ENCODE measurements around the gene CHRNA5.

CHRNA5 gene

GRCh38 chr15:78533331-78533730 is 32.0 kb upstream of the CHRNA5 start:
- Histone ChIP-seq H2BK15ac (ENCODE audit: low read length) (no peak overlapping the region), H3K27me3 (ENCODE audit: control insufficient read depth in 3 of 3, insufficient read depth in 3 of 3, low read depth in 1 of 3, low read length in 3 of 3) (no peaks in the 10 kb centered on the region), H3K27ac (replicated peaks; ENCODE audit: low read length) (no peak overlapping the region), H3K18ac (ENCODE audit: low read length) (no peak overlapping the region), H2AK5ac (ENCODE audit: low read depth, low read length) (no peak overlapping the region), H3K9ac (ENCODE audit: low read depth, low read length, poor library complexity) (no peak overlapping the region), H3K23ac (ENCODE audit: low read depth, low read length, poor library complexity) (no peak overlapping the region), H2AFZ (ENCODE audit: low read length) (peak overlapping the region; percentile 56), H3K4ac (ENCODE audit: low read length) (no peak overlapping the region), H3K4me3 (ENCODE audit: low read length in 2 of 2) (no peak overlapping the region), H4K91ac (ENCODE audit: low read depth, low read length, poor library complexity) (no peak overlapping the region), H3K79me1 (ENCODE audit: low read depth, low read length) (no peaks in the 10 kb centered on the region), H2BK12ac (ENCODE audit: low read length) (no peak overlapping the region), H3K36me3 (replicated peaks in 1 of 2; ENCODE audit: control insufficient read depth in 2 of 2, insufficient read depth in 2 of 2, low read length in 2 of 2) (no peaks in the 10 kb centered on the region), H3K4me1 (ENCODE audit: control insufficient read depth in 2 of 2, insufficient read depth in 1 of 2, low read depth in 1 of 2, low read length in 2 of 2) (no peaks in the 10 kb centered on the region), H3K4me2 (ENCODE audit: insufficient read depth, low read length, poor library complexity, severe bottlenecking) (no peak overlapping the region), H4K8ac (ENCODE audit: low read depth, low read length) (no peak overlapping the region), H2BK5ac (ENCODE audit: low read length) (no peak overlapping the region), H3K14ac (ENCODE audit: low read length) (no peak overlapping the region), H2BK120ac (ENCODE audit: low read depth, low read length) (no peak overlapping the region), H3K9me3 (replicated peaks in 1 of 2; ENCODE audit: control insufficient read depth in 2 of 2, insufficient read depth in 1 of 2, low read depth in 1 of 2, low read length in 2 of 2) (no peaks in the 10 kb centered on the region)
- no CpG with 5 or more reads among the region's 2 CpGs for WGBS, 2 donors (ENCODE audit: extremely low coverage in 2 of 2, insufficient read length in 2 of 2, insufficient replicate concordance in 1 of 2)
- no peak for DNase-seq (ENCODE audit: low spot score)

DNA sequence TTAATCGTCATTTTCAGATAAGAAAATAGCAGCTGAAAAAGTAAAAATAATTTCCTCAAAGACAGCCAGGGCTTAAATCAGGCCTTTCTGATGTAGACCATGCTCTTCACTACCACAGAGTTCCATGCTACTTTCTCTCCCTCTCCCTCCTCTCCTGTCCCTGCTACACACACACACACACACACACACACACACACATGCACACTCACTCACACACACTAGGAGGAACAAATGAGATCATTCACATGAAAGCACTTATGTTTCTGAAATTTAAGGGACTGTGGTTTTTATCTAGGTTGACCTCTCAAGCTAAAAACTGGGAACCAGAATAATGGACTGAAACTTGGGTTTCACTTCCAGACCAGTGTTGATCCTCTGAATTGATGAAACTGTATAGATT is 29.2 kb upstream of the CHRNA5 start:
- H2BK120ac ChIP-seq (ENCODE audit: low read depth, low read length): no peak overlapping the region
- no peak overlapping the region for H3K4me3 ChIP-seq (ENCODE audit: low read length in 2 of 2)
- H2BK5ac ChIP-seq (ENCODE audit: low read length): no peak overlapping the region
- no peak overlapping the region for H4K8ac ChIP-seq (ENCODE audit: low read depth, low read length)
- H4K91ac ChIP-seq (ENCODE audit: low read depth, low read length, poor library complexity): no peak overlapping the region
- H3K18ac ChIP-seq (ENCODE audit: low read length): no peak overlapping the region
- H2AFZ ChIP-seq (ENCODE audit: low read length): no peak overlapping the region
- WGBS, 2 donors (ENCODE audit: extremely low coverage in 2 of 2, insufficient read length in 2 of 2, insufficient replicate concordance in 1 of 2): no CpG with 5 or more reads among the region's 1 CpG
- no peaks in the 10 kb centered on the region for H3K36me3 ChIP-seq (replicated peaks in 1 of 2; ENCODE audit: control insufficient read depth in 2 of 2, insufficient read depth in 2 of 2, low read length in 2 of 2)
- peaks cover 0 to 3% of the 10 kb centered on the region in 2 donors for H3K4me1 ChIP-seq (ENCODE audit: control insufficient read depth in 2 of 2, insufficient read depth in 1 of 2, low read depth in 1 of 2, low read length in 2 of 2)
- no peak overlapping the region for H2AK5ac ChIP-seq (ENCODE audit: low read depth, low read length)
- no peak overlapping the region for H3K23ac ChIP-seq (ENCODE audit: low read depth, low read length, poor library complexity)
- H2BK15ac ChIP-seq (ENCODE audit: low read length): no peak overlapping the region
- no peak overlapping the region for H3K4me2 ChIP-seq (ENCODE audit: insufficient read depth, low read length, poor library complexity, severe bottlenecking)
- no peak overlapping the region for H3K9ac ChIP-seq (ENCODE audit: low read depth, low read length, poor library complexity)
- H3K14ac ChIP-seq (ENCODE audit: low read length): no peak overlapping the region
- DNase-seq (ENCODE audit: low spot score): no peak
- H3K4ac ChIP-seq (ENCODE audit: low read length): no peak overlapping the region
- no peaks in the 10 kb centered on the region for H3K79me1 ChIP-seq (ENCODE audit: low read depth, low read length)
- H3K9me3 ChIP-seq (replicated peaks in 1 of 2; ENCODE audit: control insufficient read depth in 2 of 2, insufficient read depth in 1 of 2, low read depth in 1 of 2, low read length in 2 of 2): no peaks in the 10 kb centered on the region
- H3K27me3 ChIP-seq (ENCODE audit: control insufficient read depth in 3 of 3, insufficient read depth in 3 of 3, low read depth in 1 of 3, low read length in 3 of 3): no peaks in the 10 kb centered on the region
- H3K27ac ChIP-seq (replicated peaks; ENCODE audit: low read length): no peak overlapping the region
- no peak overlapping the region for H2BK12ac ChIP-seq (ENCODE audit: low read length)

DNA sequence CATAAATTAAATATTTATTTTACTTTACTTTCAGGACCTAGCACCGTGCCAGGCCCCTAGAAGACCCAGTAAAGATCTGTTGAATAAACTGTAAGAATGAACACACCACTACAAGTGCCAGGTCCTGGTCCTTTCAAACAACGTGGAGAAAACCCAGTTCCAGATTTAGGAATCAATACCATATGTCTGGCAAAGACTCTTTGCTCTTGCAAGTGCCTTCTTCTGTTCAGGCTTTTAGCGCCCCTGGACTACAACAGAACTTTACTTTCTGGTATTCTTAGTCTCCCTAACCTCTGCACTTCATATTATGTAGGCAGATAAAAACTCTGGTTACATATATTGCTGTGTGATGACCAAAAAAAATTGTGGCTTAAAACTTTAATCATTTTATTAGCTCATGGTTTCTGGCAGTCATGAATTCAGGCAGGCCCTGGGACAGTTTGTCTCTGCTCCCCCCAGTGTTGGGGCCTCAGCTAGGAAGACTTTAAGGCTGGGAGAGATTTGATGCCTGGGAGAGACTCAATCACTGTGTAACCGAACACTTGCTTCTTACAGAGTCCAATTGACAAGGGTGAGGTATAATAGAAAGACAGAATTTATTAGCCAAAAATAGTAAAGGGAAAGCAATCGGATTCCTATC is 27.9 kb upstream of the CHRNA5 start:
- WGBS, 2 donors (ENCODE audit: extremely low coverage in 2 of 2, insufficient read length in 2 of 2, insufficient replicate concordance in 1 of 2): no CpG with 5 or more reads among the region's 5 CpGs
- H3K4me3 ChIP-seq (ENCODE audit: low read length in 2 of 2): no peak overlapping the region
- no peak overlapping the region for H2AFZ ChIP-seq (ENCODE audit: low read length)
- H3K36me3 ChIP-seq (replicated peaks in 1 of 2; ENCODE audit: control insufficient read depth in 2 of 2, insufficient read depth in 2 of 2, low read length in 2 of 2): peaks cover 2 to 10% of the 10 kb centered on the region in 2 donors
- no peak overlapping the region for H3K9ac ChIP-seq (ENCODE audit: low read depth, low read length, poor library complexity)
- H3K14ac ChIP-seq (ENCODE audit: low read length): no peak overlapping the region
- H3K23ac ChIP-seq (ENCODE audit: low read depth, low read length, poor library complexity): no peak overlapping the region
- no peak overlapping the region for H2BK12ac ChIP-seq (ENCODE audit: low read length)
- H3K9me3 ChIP-seq (replicated peaks in 1 of 2; ENCODE audit: control insufficient read depth in 2 of 2, insufficient read depth in 1 of 2, low read depth in 1 of 2, low read length in 2 of 2): no peaks in the 10 kb centered on the region
- H3K4me1 ChIP-seq (ENCODE audit: control insufficient read depth in 2 of 2, insufficient read depth in 1 of 2, low read depth in 1 of 2, low read length in 2 of 2): peaks cover 2 to 7% of the 10 kb centered on the region in 2 donors
- H3K4me2 ChIP-seq (ENCODE audit: insufficient read depth, low read length, poor library complexity, severe bottlenecking): no peak overlapping the region
- DNase-seq (ENCODE audit: low spot score): no peak
- no peak overlapping the region for H4K8ac ChIP-seq (ENCODE audit: low read depth, low read length)
- no peak overlapping the region for H2AK5ac ChIP-seq (ENCODE audit: low read depth, low read length)
- no peak overlapping the region for H3K18ac ChIP-seq (ENCODE audit: low read length)
- no peak overlapping the region for H2BK15ac ChIP-seq (ENCODE audit: low read length)
- H4K91ac ChIP-seq (ENCODE audit: low read depth, low read length, poor library complexity): no peak overlapping the region
- H2BK5ac ChIP-seq (ENCODE audit: low read length): no peak overlapping the region
- H3K27me3 ChIP-seq (ENCODE audit: control insufficient read depth in 3 of 3, insufficient read depth in 3 of 3, low read depth in 1 of 3, low read length in 3 of 3): no peaks in the 10 kb centered on the region
- H3K4ac ChIP-seq (ENCODE audit: low read length): no peak overlapping the region
- H3K27ac ChIP-seq (replicated peaks; ENCODE audit: low read length): no peak overlapping the region
- H3K79me1 ChIP-seq (ENCODE audit: low read depth, low read length): no peaks in the 10 kb centered on the region
- H2BK120ac ChIP-seq (ENCODE audit: low read depth, low read length): no peak overlapping the region

- no peak overlapping the region for H3K18ac ChIP-seq (ENCODE audit: low read length)
- peaks cover 2 to 7% of the 10 kb centered on the region in 2 donors for H3K4me1 ChIP-seq (ENCODE audit: control insufficient read depth in 2 of 2, insufficient read depth in 1 of 2, low read depth in 1 of 2, low read length in 2 of 2)
- H3K79me1 ChIP-seq (ENCODE audit: low read depth, low read length): peaks cover 2% of the 10 kb centered on the region
- H4K8ac ChIP-seq (ENCODE audit: low read depth, low read length): no peak overlapping the region
- DNase-seq (ENCODE audit: low spot score): no peak
- no peak overlapping the region for H3K4ac ChIP-seq (ENCODE audit: low read length)
- no peak overlapping the region for H2BK120ac ChIP-seq (ENCODE audit: low read depth, low read length)
- no peak overlapping the region for H2BK12ac ChIP-seq (ENCODE audit: low read length)
- H3K27me3 ChIP-seq (ENCODE audit: control insufficient read depth in 3 of 3, insufficient read depth in 3 of 3, low read depth in 1 of 3, low read length in 3 of 3): no peaks in the 10 kb centered on the region
- no peak overlapping the region for H3K14ac ChIP-seq (ENCODE audit: low read length)
- no peak overlapping the region for H2AFZ ChIP-seq (ENCODE audit: low read length)
- H3K9me3 ChIP-seq (replicated peaks in 1 of 2; ENCODE audit: control insufficient read depth in 2 of 2, insufficient read depth in 1 of 2, low read depth in 1 of 2, low read length in 2 of 2): no peaks in the 10 kb centered on the region
- no peak overlapping the region for H2AK5ac ChIP-seq (ENCODE audit: low read depth, low read length)
- peaks cover 8 to 20% of the 10 kb centered on the region in 2 donors for H3K36me3 ChIP-seq (replicated peaks in 1 of 2; ENCODE audit: control insufficient read depth in 2 of 2, insufficient read depth in 2 of 2, low read length in 2 of 2)
- H2BK15ac ChIP-seq (ENCODE audit: low read length): no peak overlapping the region
- no peak overlapping the region for H2BK5ac ChIP-seq (ENCODE audit: low read length)
- H3K27ac ChIP-seq (replicated peaks; ENCODE audit: low read length): no peak overlapping the region
- H3K23ac ChIP-seq (ENCODE audit: low read depth, low read length, poor library complexity): no peak overlapping the region
- no peak overlapping the region for H3K9ac ChIP-seq (ENCODE audit: low read depth, low read length, poor library complexity)
- no peak overlapping the region for H3K4me3 ChIP-seq (ENCODE audit: low read length in 2 of 2)
- no CpG with 5 or more reads among the region's 1 CpG for WGBS, 2 donors (ENCODE audit: extremely low coverage in 2 of 2, insufficient read length in 2 of 2, insufficient replicate concordance in 1 of 2)
- no peak overlapping the region for H3K4me2 ChIP-seq (ENCODE audit: insufficient read depth, low read length, poor library complexity, severe bottlenecking)
- no peak overlapping the region for H4K91ac ChIP-seq (ENCODE audit: low read depth, low read length, poor library complexity)
These were observed 27.0 kb upstream of the CHRNA5 start for GRCh38 chr15:78538358-78538757.

Data from neuronal stem cell (in vitro differentiated cells).